ENCODE measurements around the gene LHPP. TPM values are rescaled to one million over a fixed set of nuclear protein-coding genes. Genes with fewer than 3 reads are reported as not detected.
"Not testable (repeated sequence)": the region's sequence is repeated elsewhere in the genome, so short reads cannot be mapped to it uniquely, and the experiment has no call there.

Gene LHPP
- total RNA-seq, 1 donor from 2014 or later, result 15.2 TPM

- Mint-ChIP-seq H3K9me3 (ENCODE audit: low read depth) (no peaks in the 10 kb centered on the region), H3K4me3 (ENCODE audit: low read depth) (no peak overlapping the region), H3K27me3 (peaks cover 60% of the 10 kb centered on the region), H3K36me3 (ENCODE audit: insufficient read depth) (no peaks in the 10 kb centered on the region), H3K27ac (no peak overlapping the region), H3K4me1 (ENCODE audit: low read depth) (peaks cover 1% of the 10 kb centered on the region)
- no peak for TF ChIP-seq CTCF (IDR thresholded peaks at IDR 0.05; ENCODE audit: unreplicated experiment)
- no peak for DNase-seq (ENCODE audit: low spot score, unreplicated experiment)
Measured at GRCh38 chr10:124425227-124425962, 36.2 kb upstream of the LHPP start.

GRCh38 chr10:124428207-124428777, 33.3 kb upstream of the LHPP start:
- Mint-ChIP-seq H3K27ac (no peak overlapping the region), H3K4me3 (ENCODE audit: low read depth) (no peak overlapping the region), H3K27me3 (peaks cover 45% of the 10 kb centered on the region), H3K36me3 (ENCODE audit: insufficient read depth) (no peaks in the 10 kb centered on the region), H3K9me3 (ENCODE audit: low read depth) (no peaks in the 10 kb centered on the region), H3K4me1 (ENCODE audit: low read depth) (peaks cover 1% of the 10 kb centered on the region)
- no peak for DNase-seq (ENCODE audit: low spot score, unreplicated experiment)
- no peak for TF ChIP-seq CTCF (IDR thresholded peaks at IDR 0.05; ENCODE audit: unreplicated experiment)

- H3K27me3 Mint-ChIP-seq, result peaks cover 33% of the 10 kb centered on the region
- no peak overlapping the region for H3K27ac Mint-ChIP-seq
- H3K9me3 Mint-ChIP-seq (ENCODE audit: low read depth), result no peaks in the 10 kb centered on the region
- no peak for TF ChIP-seq CTCF (IDR thresholded peaks at IDR 0.05; ENCODE audit: unreplicated experiment)
- H3K36me3 Mint-ChIP-seq (ENCODE audit: insufficient read depth), result no peaks in the 10 kb centered on the region
- DNase-seq (ENCODE audit: low spot score, unreplicated experiment), result no peak
- no peak overlapping the region for H3K4me3 Mint-ChIP-seq (ENCODE audit: low read depth)
- peaks cover 1% of the 10 kb centered on the region for H3K4me1 Mint-ChIP-seq (ENCODE audit: low read depth)
Measured at GRCh38 chr10:124429576-124429975, 32.0 kb upstream of the LHPP start.

GRCh38 chr10:124430077-124430476, 31.5 kb upstream of the LHPP start:
- peaks cover 32% of the 10 kb centered on the region for H3K27me3 Mint-ChIP-seq
- no peak overlapping the region for H3K4me3 Mint-ChIP-seq (ENCODE audit: low read depth)
- no peak overlapping the region for H3K27ac Mint-ChIP-seq
- DNase-seq (ENCODE audit: low spot score, unreplicated experiment), result no peak
- TF ChIP-seq CTCF (IDR thresholded peaks at IDR 0.05; ENCODE audit: unreplicated experiment), result no peak
- no peaks in the 10 kb centered on the region for H3K36me3 Mint-ChIP-seq (ENCODE audit: insufficient read depth)
- no peaks in the 10 kb centered on the region for H3K9me3 Mint-ChIP-seq (ENCODE audit: low read depth)
- H3K4me1 Mint-ChIP-seq (ENCODE audit: low read depth), result peaks cover 1% of the 10 kb centered on the region

- H3K9me3 Mint-ChIP-seq (ENCODE audit: low read depth), result no peaks in the 10 kb centered on the region
Measured at GRCh38 chr10:124433461-124433860, 28.2 kb upstream of the LHPP start.

GRCh38 chr10:124435683-124436082, 25.9 kb upstream of the LHPP start:
- not testable (repeated sequence) for H3K9me3 Mint-ChIP-seq (ENCODE audit: low read depth); H3K27ac Mint-ChIP-seq; H3K4me3 Mint-ChIP-seq (ENCODE audit: low read depth); H3K4me1 Mint-ChIP-seq (ENCODE audit: low read depth); DNase-seq (ENCODE audit: low spot score, unreplicated experiment); H3K36me3 Mint-ChIP-seq (ENCODE audit: insufficient read depth)
- peaks cover 12% of the 10 kb centered on the region for H3K27me3 Mint-ChIP-seq

More at GRCh38 chr10:124433461-124433860, 28.2 kb upstream of the LHPP start:
- Mint-ChIP-seq H3K27me3 (peaks cover 26% of the 10 kb centered on the region), H3K27ac (no peak overlapping the region), H3K4me1 (ENCODE audit: low read depth) (no peaks in the 10 kb centered on the region), H3K4me3 (ENCODE audit: low read depth) (no peak overlapping the region), H3K36me3 (ENCODE audit: insufficient read depth) (no peaks in the 10 kb centered on the region)
- no peak for DNase-seq (ENCODE audit: low spot score, unreplicated experiment)
- no peak for TF ChIP-seq CTCF (IDR thresholded peaks at IDR 0.05; ENCODE audit: unreplicated experiment)

Measured in progenitor cell of endocrine pancreas (in vitro differentiated cells).